IPS-18a (cell line): Measurements from ENCODE around the gene HK2.

Source experiments
- H3K27ac ChIP-seq: one replicate; pipeline ENCODE4 v1.5.1; 2013; ENCODE audit warnings: low read length
- H3K27me3 ChIP-seq: one replicate; pipeline ENCODE4 v1.6.1; 2013; ENCODE audit warnings: mild to moderate bottlenecking, low read length; ENCODE audit not compliant: control insufficient read depth, insufficient read depth
- H3K36me3 ChIP-seq: one replicate; pipeline ENCODE4 v1.6.1; 2013; ENCODE audit warnings: low read depth, low read length; ENCODE audit not compliant: control insufficient read depth
- H3K4me1 ChIP-seq: one replicate; pipeline ENCODE4 v1.6.1; 2013; ENCODE audit warnings: low read depth, low read length; ENCODE audit not compliant: control insufficient read depth
- H3K4me3 ChIP-seq: one replicate; pipeline ENCODE4 v1.5.1; 2013; ENCODE audit warnings: low read length
- H3K9ac ChIP-seq: one replicate; pipeline ENCODE4 v1.6.1; 2013; ENCODE audit warnings: mild to moderate bottlenecking, low read length, moderate library complexity
- H3K9me3 ChIP-seq: one replicate; pipeline ENCODE4 v1.6.1; 2013; ENCODE audit warnings: low read depth, low read length; ENCODE audit not compliant: control insufficient read depth

HK2 gene

GRCh38 chr2:74937221-74937880 lies 103.4 kb downstream of the HK2 start:
- no peak overlapping the region for H3K27ac ChIP-seq
- H3K9me3 ChIP-seq = no peaks in the 10 kb centered on the region

GRCh38 chr2:74938264-74938663 lies 104.3 kb downstream of the HK2 start:
- H3K9me3 ChIP-seq = no peaks in the 10 kb centered on the region
- H3K27ac ChIP-seq = no peak overlapping the region
- H3K9ac ChIP-seq = no peak overlapping the region
- H3K27me3 ChIP-seq = no peaks in the 10 kb centered on the region
- H3K4me1 ChIP-seq = no peaks in the 10 kb centered on the region
- no peak overlapping the region for H3K4me3 ChIP-seq
- no peaks in the 10 kb centered on the region for H3K36me3 ChIP-seq

More at GRCh38 chr2:74937221-74937880, 103.4 kb downstream of the HK2 start:
- no peaks in the 10 kb centered on the region for H3K36me3 ChIP-seq
- no peak overlapping the region for H3K4me3 ChIP-seq
- H3K27me3 ChIP-seq = no peaks in the 10 kb centered on the region
- no peaks in the 10 kb centered on the region for H3K4me1 ChIP-seq
- no peak overlapping the region for H3K9ac ChIP-seq

GRCh38 chr2:74939919-74940812 lies 106.2 kb downstream of the HK2 start:
- Histone ChIP-seq H3K4me1 (no peaks in the 10 kb centered on the region), H3K9me3 (no peaks in the 10 kb centered on the region), H3K36me3 (no peaks in the 10 kb centered on the region), H3K9ac (no peak overlapping the region), H3K27me3 (no peaks in the 10 kb centered on the region), H3K27ac (no peak overlapping the region), H3K4me3 (no peak overlapping the region)

GRCh38 chr2:74941284-74941683 lies 107.4 kb downstream of the HK2 start:
- no peaks in the 10 kb centered on the region for H3K9me3 ChIP-seq
- no peak overlapping the region for H3K4me3 ChIP-seq
- H3K27me3 ChIP-seq = no peaks in the 10 kb centered on the region
- H3K27ac ChIP-seq = no peak overlapping the region
- no peak overlapping the region for H3K9ac ChIP-seq
- H3K4me1 ChIP-seq = no peaks in the 10 kb centered on the region
- H3K36me3 ChIP-seq = no peaks in the 10 kb centered on the region

GRCh38 chr2:74942263-74942662 lies 108.3 kb downstream of the HK2 start:
- Histone ChIP-seq H3K4me1 (peaks cover under 1% of the 10 kb centered on the region), H3K27ac (no peak overlapping the region), H3K27me3 (no peaks in the 10 kb centered on the region), H3K4me3 (no peak overlapping the region), H3K9me3 (no peaks in the 10 kb centered on the region), H3K36me3 (no peaks in the 10 kb centered on the region), H3K9ac (no peak overlapping the region)
